Measurements from ENCODE around the gene RABGAP1L.
"Not testable (repeated sequence)": the region's sequence is repeated elsewhere in the genome, so short reads cannot be mapped to it uniquely, and the experiment has no call there.

RABGAP1L gene

GRCh38 chr1:174837386-174837785 lies 678.1 kb downstream of the RABGAP1L start:
- no peak for DNase-seq

- DNase-seq: no peak
Measured at GRCh38 chr1:174839211-174839610, 679.9 kb downstream of the RABGAP1L start.

GRCh38 chr1:174841747-174842146 lies 682.4 kb downstream of the RABGAP1L start:
- DNase-seq: no peak

GRCh38 chr1:174848593-174849560 lies 689.6 kb downstream of the RABGAP1L start:
- not testable (repeated sequence) for DNase-seq

- no peak for DNase-seq
Measured at GRCh38 chr1:174850726-174851125, 691.4 kb downstream of the RABGAP1L start.

GRCh38 chr1:174858301-174858700 lies 699.0 kb downstream of the RABGAP1L start:
- no peak for DNase-seq

- no peak for DNase-seq
Measured at GRCh38 chr1:174870319-174870718, 711.0 kb downstream of the RABGAP1L start.

- DNase-seq: no peak
Measured at GRCh38 chr1:174871886-174872285, 712.6 kb downstream of the RABGAP1L start.

- no peak for DNase-seq
Measured at GRCh38 chr1:174872615-174873058, 713.3 kb downstream of the RABGAP1L start.

- no peak for DNase-seq
Measured at GRCh38 chr1:174874331-174875053, 715.2 kb downstream of the RABGAP1L start.

GRCh38 chr1:174875306-174875705 lies 716.0 kb downstream of the RABGAP1L start:
- DNase-seq: no peak

GRCh38 chr1:174877208-174877673 lies 717.9 kb downstream of the RABGAP1L start:
- DNase-seq: no peak

- no peak for DNase-seq
Measured at GRCh38 chr1:174880171-174880570, 720.9 kb downstream of the RABGAP1L start.

- DNase-seq: no peak
Measured at GRCh38 chr1:174883409-174883808, 724.1 kb downstream of the RABGAP1L start.

GRCh38 chr1:174884038-174884437 lies 724.7 kb downstream of the RABGAP1L start:
- no peak for DNase-seq

- DNase-seq: no peak
Measured at GRCh38 chr1:174884566-174884965, 725.2 kb downstream of the RABGAP1L start.

GRCh38 chr1:174890024-174890423 lies 730.7 kb downstream of the RABGAP1L start:
- no peak for DNase-seq

GRCh38 chr1:174892016-174892415 lies 732.7 kb downstream of the RABGAP1L start:
- no peak for DNase-seq

- no peak for DNase-seq
Measured at GRCh38 chr1:174894117-174894762, 734.9 kb downstream of the RABGAP1L start.

GRCh38 chr1:174895610-174896009 lies 736.3 kb downstream of the RABGAP1L start:
- not testable (repeated sequence) for DNase-seq

GRCh38 chr1:174898102-174898797 lies 738.9 kb downstream of the RABGAP1L start:
- no peak for DNase-seq

- DNase-seq: no peak
Measured at GRCh38 chr1:174900317-174900716, 741.0 kb downstream of the RABGAP1L start.

Data from activated CD8-positive, alpha-beta memory T cell treated with anti-CD3 and anti-CD28 coated beads, Interleukin-2, amount 50 U/mL, for 48 hours (primary cell).